Fibroblast of villous mesenchyme (primary cell): ENCODE results near the gene POLR3F. TPM values are rescaled to one million over a fixed set of nuclear protein-coding genes. Genes with fewer than 3 reads are reported as not detected.
A peak's percentile ranks its signal among the peaks of the same experiment; 100 is the strongest.

Source experiments
- DNase-seq: peaks from one replicate; pipeline ENCODE4 v3.0.0-alpha.2; 2010; ENCODE audit warnings: low read depth
- H3K4me3 ChIP-seq: 2 replicates; pipeline ENCODE4 v1.5.1; 2011; ENCODE audit warnings: low read depth, mild to moderate bottlenecking, low read length
- CTCF ChIP-seq: IDR thresholded peaks from 2 replicates; pipeline ENCODE4 v1.5.1; 2012; ENCODE audit warnings: low read depth, mild to moderate bottlenecking, low read length; ENCODE audit not compliant: insufficient read depth
- total RNA-seq: library from RNA; depleted of rRNA; stranded (reverse); fragments of >200 nt; gene quantifications from 2 replicates; pipeline ENCODE4 v1.2.3, GENCODE V29; 2012

The POLR3F gene
- total RNA-seq, result 11.6 and 18.6 TPM in 2 replicates

GRCh38 chr20:18466894-18467730, at the start of gene POLR3F, which contains the start of gene DZANK1:
POLR3F (plus strand) TSS chr20:18467390; CDS start chr20:18467507, 117 bp downstream.
DZANK1 (minus strand) TSS chr20:18467030; CDS start chr20:18465358, 1,672 bp downstream.
- peak; percentile 95 for DNase-seq
- peak within 1 kb of the TSS; percentile 91 for H3K4me3 ChIP-seq
- TF ChIP-seq CTCF, result no peak

- DNase-seq, result no peak
These were observed 45.6 kb upstream of the POLR3F start for GRCh38 chr20:18421608-18422007.

GRCh38 chr20:18427214-18427613, 40.0 kb upstream of the POLR3F start:
- TF ChIP-seq CTCF, result no peak
- no peak overlapping the region for H3K4me3 ChIP-seq
- DNase-seq, result no peak

More at GRCh38 chr20:18421608-18422007, 45.6 kb upstream of the POLR3F start:
- no peak for TF ChIP-seq CTCF
- no peak overlapping the region for H3K4me3 ChIP-seq

GRCh38 chr20:18428490-18429173, 38.6 kb upstream of the POLR3F start:
- TF ChIP-seq CTCF, result no peak
- no peak overlapping the region for H3K4me3 ChIP-seq
- DNase-seq, result peak; percentile 67

- no peak for TF ChIP-seq CTCF
- DNase-seq, result peak; percentile 33
- no peak overlapping the region for H3K4me3 ChIP-seq
These were observed 36.9 kb upstream of the POLR3F start for GRCh38 chr20:18430172-18430826.

GRCh38 chr20:18431206-18431605, 36.0 kb upstream of the POLR3F start:
- no peak for TF ChIP-seq CTCF
- H3K4me3 ChIP-seq, result no peak overlapping the region
- no peak for DNase-seq
